GM12801 (cell line): Measurements from ENCODE around the gene MLC1.

ENCODE experiments used
- CTCF ChIP-seq: IDR thresholded peaks from one replicate; pipeline ENCODE4 v1.5.1; 2011; ENCODE audit warnings: control low read depth; ENCODE audit not compliant: insufficient read length; ENCODE audit errors: extremely low read depth

MLC1 gene

DNA sequence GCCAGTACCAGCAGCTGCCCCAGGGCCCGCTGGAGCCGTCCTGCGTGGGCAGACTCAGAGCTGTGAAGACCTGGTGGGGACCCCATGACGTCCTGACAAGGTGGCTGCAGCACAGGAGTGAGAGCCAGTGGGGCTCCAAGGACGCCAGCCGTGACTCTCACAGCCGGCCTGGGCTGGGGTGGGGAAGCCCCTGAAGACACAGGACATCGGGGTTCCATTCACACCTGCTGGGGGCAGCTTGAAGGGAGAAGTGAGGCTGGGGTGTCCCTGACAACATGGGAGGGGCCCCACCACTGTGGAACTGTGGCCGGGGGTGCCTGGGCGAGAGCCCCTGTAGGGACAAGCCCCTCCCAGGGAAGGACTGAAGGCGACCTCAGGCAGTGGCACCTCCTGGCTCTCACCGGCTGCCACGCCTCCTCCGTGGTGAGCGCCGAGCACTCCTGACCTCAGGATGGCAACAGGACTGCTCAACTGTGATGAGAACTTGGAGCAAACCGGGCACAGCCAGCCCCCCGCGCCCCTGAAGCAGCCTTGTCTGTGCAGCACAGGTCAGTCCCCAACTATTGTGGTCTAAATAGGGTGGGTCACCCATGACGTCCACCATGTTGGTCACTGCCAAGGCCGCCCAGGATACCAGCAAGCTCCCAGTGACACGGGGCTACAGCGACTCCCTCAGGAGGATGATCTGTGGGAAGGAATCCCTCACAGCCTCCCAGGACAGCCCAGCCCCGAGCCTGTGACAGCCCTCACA is 49.9 kb downstream of the MLC1 start:
- no peak for TF ChIP-seq CTCF

DNA sequence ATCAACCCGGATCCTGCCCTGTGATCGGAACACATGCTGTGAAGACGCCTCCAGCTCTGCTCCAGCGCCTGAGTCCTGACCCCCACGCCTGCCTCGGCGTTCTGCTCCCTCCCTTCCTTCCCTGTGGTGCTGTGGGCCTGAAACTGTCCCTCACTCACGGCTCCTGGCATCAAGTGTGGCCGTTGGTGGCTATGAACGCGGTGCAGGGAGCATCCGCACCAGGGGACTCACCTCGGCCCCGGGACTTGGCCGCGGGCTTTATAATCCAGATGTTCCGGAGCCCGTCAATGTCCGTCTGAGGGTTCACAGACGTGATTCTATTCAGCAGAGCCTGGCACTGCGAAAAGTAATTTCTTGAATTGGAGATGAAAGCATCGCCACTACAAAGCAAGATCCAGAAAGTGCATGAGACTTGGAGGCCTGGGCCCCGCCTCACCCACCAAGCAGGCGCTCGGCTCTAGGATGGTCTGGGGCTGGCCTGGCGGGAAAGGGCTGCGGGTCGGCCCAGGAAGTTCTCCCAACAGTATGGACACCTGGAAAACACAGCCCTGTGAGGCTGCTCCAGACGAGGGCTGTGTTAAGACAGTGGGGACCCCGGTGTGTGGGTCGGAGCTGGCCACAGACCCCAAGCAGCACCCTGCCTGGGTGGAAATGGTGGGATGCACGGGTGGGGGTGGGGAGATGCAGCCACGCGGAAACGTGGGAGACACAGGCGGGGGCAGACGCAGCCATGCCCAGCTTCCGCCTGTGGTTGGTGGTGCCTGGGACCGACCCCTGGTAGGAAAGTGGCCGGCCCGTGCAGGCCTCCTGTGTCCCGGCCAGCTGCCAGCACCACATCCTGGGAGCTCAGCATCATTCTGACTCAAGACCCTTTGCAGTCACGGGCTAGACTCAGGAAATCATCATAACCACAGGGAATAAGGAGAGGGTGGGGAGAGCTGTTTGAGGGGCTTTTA is 50.8 kb downstream of the MLC1 start:
- TF ChIP-seq CTCF, result no peak

- no peak for TF ChIP-seq CTCF
Observed at GRCh38 chr22:50032941-50033601, 52.2 kb downstream of the MLC1 start.

DNA sequence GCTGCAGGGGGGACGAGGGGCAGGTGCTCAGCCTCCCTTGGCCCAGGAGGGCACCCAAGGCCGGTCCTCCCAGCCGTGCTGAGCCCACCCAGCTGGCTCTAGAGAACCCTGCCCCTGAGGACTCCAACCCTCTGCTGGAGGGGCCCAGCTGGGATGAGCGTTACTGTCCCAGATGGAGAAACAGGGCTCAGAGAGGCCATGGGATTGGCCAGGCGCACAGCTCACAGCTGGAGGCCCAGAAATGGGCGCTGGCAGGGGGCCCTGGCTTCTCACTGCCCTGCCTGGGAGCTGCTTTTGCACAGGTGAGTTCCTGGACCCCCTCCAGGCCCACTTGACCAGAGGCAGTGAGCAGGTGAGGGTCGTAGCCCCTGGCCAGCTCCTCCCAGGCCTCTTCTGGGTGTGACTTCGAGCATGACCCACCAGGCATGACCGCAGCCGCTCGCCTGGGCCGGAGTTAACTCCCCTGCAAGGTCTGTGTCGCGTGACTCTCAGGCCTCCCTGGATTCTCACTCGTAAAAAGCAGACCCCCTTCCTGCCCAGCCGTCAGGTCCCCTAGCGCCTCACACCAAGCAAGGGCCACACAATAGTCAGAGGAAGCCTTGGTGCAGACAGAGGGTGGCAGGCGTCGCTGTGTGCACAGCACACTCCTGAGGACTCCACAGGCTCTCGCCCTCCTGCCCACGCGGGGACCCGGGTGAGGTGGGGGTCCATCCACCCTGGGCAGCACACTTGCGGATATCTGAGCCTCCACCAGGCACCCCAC is 52.9 kb downstream of the MLC1 start:
- no peak for TF ChIP-seq CTCF

DNA sequence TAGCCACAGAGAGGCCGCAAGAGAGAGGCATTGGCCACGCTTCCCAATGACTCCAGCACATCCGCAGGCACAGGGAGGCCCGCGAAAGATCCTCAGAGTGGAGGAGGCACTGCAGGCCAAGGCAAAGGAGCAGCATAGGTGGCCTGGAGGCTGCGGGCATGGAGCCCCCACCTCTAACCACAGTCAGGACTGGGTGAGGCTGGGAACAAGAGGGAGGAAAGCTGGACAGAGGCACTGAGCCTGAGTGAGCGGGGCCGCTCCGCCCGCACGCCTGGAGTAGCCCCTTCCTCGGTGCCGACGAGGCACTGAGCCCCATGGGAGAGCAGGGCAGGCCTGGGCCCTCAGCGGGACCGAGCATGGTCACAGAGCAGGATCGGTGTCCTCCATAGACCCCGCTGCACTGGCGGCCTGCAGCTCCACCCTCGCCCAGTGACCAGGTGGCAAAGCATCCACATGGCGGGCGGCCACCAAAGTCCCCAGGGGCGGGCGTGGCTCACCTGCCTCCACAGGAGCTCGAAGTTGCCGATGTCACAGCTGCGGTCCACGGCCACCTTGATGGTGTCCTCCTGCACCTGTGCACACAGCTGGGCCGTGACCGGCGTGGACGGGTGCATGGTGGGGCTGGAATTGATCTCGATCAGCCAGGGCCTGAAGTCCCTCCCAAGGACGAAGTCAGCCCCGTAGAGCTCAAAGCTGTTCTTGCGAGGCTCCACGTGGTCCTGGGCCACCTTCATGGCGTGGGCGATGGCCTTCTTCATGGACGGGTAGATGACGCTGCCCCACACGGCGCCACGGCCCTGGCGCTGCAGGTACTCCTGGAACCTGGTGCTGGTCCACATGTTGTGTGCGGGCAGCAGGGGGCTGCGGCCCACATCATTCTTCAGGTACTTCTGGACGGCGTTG is 53.8 kb downstream of the MLC1 start:
- no peak for TF ChIP-seq CTCF

DNA sequence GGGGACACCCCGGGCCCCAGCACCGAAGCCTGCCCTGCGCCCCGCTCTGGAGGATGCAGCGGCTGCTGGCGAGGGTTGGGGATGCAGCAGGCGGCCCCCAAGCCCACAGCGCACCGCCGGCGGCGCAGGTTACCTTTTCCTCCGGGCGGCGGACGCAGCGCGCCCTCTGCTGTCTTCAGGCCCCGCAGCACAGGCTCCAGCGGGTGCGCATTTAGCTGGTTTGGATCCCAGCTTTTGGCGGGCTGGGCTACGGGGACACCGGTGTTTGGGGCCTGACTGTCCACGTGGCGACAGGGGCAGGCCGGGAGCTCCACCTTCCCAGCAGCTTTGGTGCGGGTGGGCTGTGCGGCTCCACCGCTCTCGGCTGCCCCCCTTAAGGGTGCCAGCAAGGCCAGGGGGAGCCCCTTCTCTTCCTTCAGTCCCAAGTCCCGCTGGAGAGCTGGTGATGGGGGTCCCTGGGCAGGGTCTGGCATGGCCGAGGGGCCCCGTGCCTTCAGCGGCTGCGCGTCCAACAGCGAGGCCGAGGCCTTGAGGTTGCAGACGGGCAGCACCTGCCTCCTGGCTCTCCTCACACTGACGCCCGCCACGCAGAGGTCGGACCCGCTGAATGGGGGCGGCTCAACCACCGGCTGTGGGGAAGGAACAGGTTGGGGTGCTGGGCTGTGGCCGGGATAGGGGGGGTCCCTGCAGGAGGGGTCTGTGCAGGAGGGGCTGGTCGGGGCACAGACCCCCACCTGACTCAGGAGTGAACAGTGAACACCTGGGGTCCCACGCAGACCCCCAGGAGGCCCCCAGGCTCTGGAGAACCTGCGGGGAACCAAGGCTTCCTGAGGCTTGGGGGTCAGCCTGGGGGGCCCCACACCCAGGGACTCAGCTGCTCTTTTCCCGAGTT is 54.7 kb downstream of the MLC1 start:
- no peak for TF ChIP-seq CTCF
